MM.1S (cell line): ENCODE results near the gene TNN.

Source experiments
- DNase-seq: peaks from one replicate; pipeline ENCODE4 v3.0.0-alpha.2; 2015
- H2AFZ ChIP-seq: fragments of 300-600 bp; sonication (generic); 2 replicates; pipeline ENCODE4 v1.6.0; 2016; ENCODE audit warnings: antibody characterized with exemption, low read length
- H3F3A ChIP-seq: fragments of 300-600 bp; sonication (generic); 2 replicates; pipeline ENCODE4 v1.6.1; 2016; ENCODE audit warnings: mild to moderate bottlenecking, antibody characterized with exemption, low read length, moderate library complexity, mixed read lengths; ENCODE audit not compliant: insufficient read depth
- H3K27ac ChIP-seq: fragments of 300-600 bp; sonication (generic); 2 replicates; pipeline ENCODE4 v1.5.1; 2016; ENCODE audit warnings: mild to moderate bottlenecking, low read length
- H3K27me3 ChIP-seq: fragments of 300-600 bp; sonication (generic); replicated peaks from 2 replicates; pipeline ENCODE4 v1.6.0; 2016; ENCODE audit warnings: low read length; ENCODE audit not compliant: insufficient read depth
- H3K36me3 ChIP-seq: fragments of 300-600 bp; sonication (generic); replicated peaks from 2 replicates; pipeline ENCODE4 v1.6.1; 2016; ENCODE audit warnings: mild to moderate bottlenecking, low read length, mixed read lengths; ENCODE audit not compliant: insufficient read depth
- H3K4me1 ChIP-seq: fragments of 300-600 bp; sonication (generic); 2 replicates; pipeline ENCODE4 v1.6.1; 2016; ENCODE audit warnings: low read length, mixed read lengths
- H3K4me2 ChIP-seq: fragments of 300-600 bp; sonication (generic); 2 replicates; pipeline ENCODE4 v1.6.0; 2016; ENCODE audit warnings: low read depth, low read length
- H3K4me3 ChIP-seq: fragments of 300-600 bp; sonication (generic); 2 replicates; pipeline ENCODE4 v1.5.1; 2016; ENCODE audit warnings: low read length, mixed read lengths
- H3K79me2 ChIP-seq: fragments of 300-600 bp; sonication (generic); 2 replicates; pipeline ENCODE4 v1.6.1; 2016; ENCODE audit warnings: mixed run types, low read length, mixed read lengths
- H3K9ac ChIP-seq: fragments of 300-600 bp; sonication (generic); 2 replicates; pipeline ENCODE4 v1.6.1; 2016; ENCODE audit warnings: low read length, mixed read lengths
- H3K9me2 ChIP-seq: fragments of 300-600 bp; sonication (generic); replicated peaks from 2 replicates; pipeline ENCODE4 v1.6.1; 2016; ENCODE audit warnings: mild to moderate bottlenecking, low read length, mixed read lengths; ENCODE audit not compliant: insufficient read depth
- H3K9me3 ChIP-seq: fragments of 300-600 bp; sonication (generic); replicated peaks from 2 replicates; pipeline ENCODE4 v1.6.1; 2016; ENCODE audit warnings: mild to moderate bottlenecking, low read length, mixed read lengths; ENCODE audit not compliant: insufficient read depth
- H4K20me1 ChIP-seq: fragments of 300-600 bp; sonication (generic); 2 replicates; pipeline ENCODE4 v1.6.1; 2016; ENCODE audit warnings: mild to moderate bottlenecking, low read length, moderate library complexity, mixed read lengths; ENCODE audit not compliant: insufficient read depth
- EZH2 ChIP-seq: fragments of 300-600 bp; sonication (generic); optimal IDR thresholded peaks from 2 replicates; pipeline ENCODE3; 2017; ENCODE audit warnings: low read depth, mild to moderate bottlenecking, antibody characterized with exemption, low read length, mixed read lengths
- EZH2phosphoT487 ChIP-seq: fragments of 300-600 bp; sonication (generic); IDR thresholded peaks from 2 replicates; pipeline ENCODE4 v1.6.1; 2018; ENCODE audit warnings: antibody characterized with exemption, low read length
- TF ChIP-seq, protein P1 (sequence below): fragments of 300-600 bp; sonication (generic); IDR thresholded peaks from 2 replicates; pipeline ENCODE4 v1.5.1; 2016; ENCODE audit warnings: antibody characterized with exemption, low read length, mixed read lengths

TNN gene

DNA sequence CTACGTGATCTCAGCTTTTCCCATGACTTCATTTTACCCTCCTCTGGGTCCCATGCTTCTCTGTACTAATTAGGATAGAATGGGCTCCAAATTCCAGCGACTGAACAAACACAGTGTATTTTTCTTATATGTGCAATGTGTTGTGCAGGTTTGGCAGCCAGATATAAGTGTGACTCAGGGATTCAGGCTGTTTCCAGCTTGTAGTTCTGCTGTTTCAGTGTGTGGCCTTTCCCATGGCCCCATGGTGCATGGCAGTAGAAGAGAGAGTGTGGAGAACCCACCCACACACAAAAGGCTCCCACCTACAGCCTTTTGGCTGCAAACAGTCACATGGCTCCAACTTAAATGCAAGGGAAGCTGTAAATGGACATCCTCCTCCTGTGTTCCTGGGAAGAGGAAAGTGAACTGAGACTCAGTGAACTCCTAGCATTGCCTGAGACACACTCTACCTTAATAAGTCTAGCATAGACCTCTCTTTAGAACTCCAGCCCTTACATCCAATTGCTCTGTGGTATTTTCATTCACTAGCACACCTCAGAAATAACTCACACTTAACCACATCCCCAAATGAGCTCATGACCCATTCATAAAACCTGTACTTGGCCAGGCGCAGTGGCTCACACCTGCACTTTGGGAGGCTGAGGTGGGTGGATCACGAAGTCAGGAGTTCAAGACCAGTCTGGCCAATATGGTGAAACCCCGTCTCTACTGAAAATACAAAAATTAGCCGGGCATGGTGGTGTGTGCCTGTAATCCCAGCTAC lies 66.2 kb downstream of the TNN start:
- Histone ChIP-seq H3K4me3 (no peak overlapping the region), H3F3A (no peaks in the 10 kb centered on the region), H3K9ac (no peak overlapping the region), H4K20me1 (no peaks in the 10 kb centered on the region), H3K27me3 (no peaks in the 10 kb centered on the region), H3K36me3 (no peaks in the 10 kb centered on the region), H3K4me2 (no peak overlapping the region), H3K9me2 (no peaks in the 10 kb centered on the region), H3K27ac (no peak overlapping the region), H3K4me1 (no peaks in the 10 kb centered on the region), H2AFZ (no peak overlapping the region), H3K9me3 (no peaks in the 10 kb centered on the region), H3K79me2 (no peaks in the 10 kb centered on the region)
- TF ChIP-seq EZH2phosphoT487, result no peak
- TF ChIP-seq EZH2, result no peak
- TF ChIP-seq, protein P1, sequence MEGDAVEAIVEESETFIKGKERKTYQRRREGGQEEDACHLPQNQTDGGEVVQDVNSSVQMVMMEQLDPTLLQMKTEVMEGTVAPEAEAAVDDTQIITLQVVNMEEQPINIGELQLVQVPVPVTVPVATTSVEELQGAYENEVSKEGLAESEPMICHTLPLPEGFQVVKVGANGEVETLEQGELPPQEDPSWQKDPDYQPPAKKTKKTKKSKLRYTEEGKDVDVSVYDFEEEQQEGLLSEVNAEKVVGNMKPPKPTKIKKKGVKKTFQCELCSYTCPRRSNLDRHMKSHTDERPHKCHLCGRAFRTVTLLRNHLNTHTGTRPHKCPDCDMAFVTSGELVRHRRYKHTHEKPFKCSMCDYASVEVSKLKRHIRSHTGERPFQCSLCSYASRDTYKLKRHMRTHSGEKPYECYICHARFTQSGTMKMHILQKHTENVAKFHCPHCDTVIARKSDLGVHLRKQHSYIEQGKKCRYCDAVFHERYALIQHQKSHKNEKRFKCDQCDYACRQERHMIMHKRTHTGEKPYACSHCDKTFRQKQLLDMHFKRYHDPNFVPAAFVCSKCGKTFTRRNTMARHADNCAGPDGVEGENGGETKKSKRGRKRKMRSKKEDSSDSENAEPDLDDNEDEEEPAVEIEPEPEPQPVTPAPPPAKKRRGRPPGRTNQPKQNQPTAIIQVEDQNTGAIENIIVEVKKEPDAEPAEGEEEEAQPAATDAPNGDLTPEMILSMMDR, result no peak
- DNase-seq, result no peak

DNA sequence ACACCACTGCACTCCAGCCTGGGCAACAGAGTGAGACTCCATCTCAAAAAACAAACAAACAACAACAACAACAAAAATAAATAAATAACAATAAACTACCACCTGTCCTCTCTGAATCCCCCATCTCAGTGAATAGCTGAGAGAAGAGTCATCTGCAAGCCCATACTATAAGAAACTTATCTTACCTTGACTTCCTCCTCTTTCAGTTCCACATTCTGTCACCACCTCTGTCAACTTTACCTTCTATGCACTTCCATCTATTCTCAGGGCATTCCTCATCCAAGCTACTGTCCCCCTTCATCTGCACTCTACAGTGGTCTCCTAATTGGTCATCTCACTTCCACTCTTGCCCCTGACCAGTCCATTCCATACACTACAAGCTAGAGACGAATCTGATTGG lies 66.9 kb downstream of the TNN start:
- Histone ChIP-seq H4K20me1 (no peaks in the 10 kb centered on the region), H3K4me3 (no peak overlapping the region), H3K27ac (no peak overlapping the region), H3K79me2 (no peaks in the 10 kb centered on the region), H3K4me1 (no peaks in the 10 kb centered on the region), H3K9ac (no peak overlapping the region), H2AFZ (no peak overlapping the region), H3K9me3 (no peaks in the 10 kb centered on the region), H3K9me2 (no peaks in the 10 kb centered on the region), H3F3A (no peaks in the 10 kb centered on the region), H3K27me3 (no peaks in the 10 kb centered on the region), H3K4me2 (no peak overlapping the region), H3K36me3 (no peaks in the 10 kb centered on the region)
- no peak for TF ChIP-seq EZH2
- no peak for DNase-seq

DNA sequence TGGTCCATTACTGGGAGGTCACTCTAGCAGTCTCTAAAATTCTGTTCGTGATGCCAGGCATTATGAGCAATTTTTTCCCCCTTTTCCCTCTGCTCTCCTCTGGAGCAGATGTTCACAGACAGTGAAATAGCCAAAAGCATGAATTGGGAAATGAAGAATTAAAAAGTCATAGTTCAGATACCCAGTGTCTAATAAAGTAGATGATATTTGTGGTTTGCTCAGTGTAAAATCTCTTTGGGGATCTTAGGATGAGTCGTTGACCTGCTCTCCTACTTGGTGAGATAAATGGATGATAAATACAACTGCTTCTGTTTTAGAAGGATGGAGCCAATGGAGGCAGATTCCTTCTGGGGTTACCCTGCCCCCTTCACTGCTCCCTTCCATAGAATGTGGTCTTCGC lies 68.6 kb downstream of the TNN start:
- DNase-seq, result no peak
- Histone ChIP-seq H3K27ac (no peak overlapping the region), H3K9me2 (no peaks in the 10 kb centered on the region), H3F3A (peaks cover 2% of the 10 kb centered on the region; the same call in 1 of the 2 replicates), H3K9me3 (no peaks in the 10 kb centered on the region), H3K4me2 (no peak overlapping the region), H3K9ac (no peak overlapping the region), H3K27me3 (no peaks in the 10 kb centered on the region), H3K79me2 (no peaks in the 10 kb centered on the region), H3K36me3 (no peaks in the 10 kb centered on the region), H4K20me1 (no peaks in the 10 kb centered on the region), H3K4me1 (peaks cover 6% of the 10 kb centered on the region), H2AFZ (no peak overlapping the region), H3K4me3 (no peak overlapping the region)
- TF ChIP-seq EZH2, result no peak
- TF ChIP-seq, protein P1, result no peak
- no peak for TF ChIP-seq EZH2phosphoT487

DNA sequence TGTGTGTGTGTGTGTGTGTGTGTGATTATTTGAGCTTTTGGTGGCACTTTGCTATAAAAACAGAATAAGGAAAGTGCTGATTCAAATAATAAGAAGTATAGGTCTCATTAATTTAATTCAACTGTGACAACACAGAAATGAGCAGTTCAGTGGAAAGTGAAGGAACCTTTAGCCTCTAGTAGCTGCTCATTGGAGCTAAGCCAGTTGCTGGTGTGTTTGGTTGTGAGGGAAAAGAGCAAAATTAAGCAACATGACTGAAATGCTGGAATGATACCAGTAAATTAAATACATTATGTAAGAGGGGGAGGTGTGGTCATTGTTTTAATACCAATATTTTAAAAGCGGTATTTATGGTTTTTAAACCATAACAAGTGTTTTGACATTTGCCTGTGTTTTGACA lies 69.7 kb downstream of the TNN start:
- DNase-seq, result no peak
- no peaks in the 10 kb centered on the region for H3K9me2 ChIP-seq
- H4K20me1 ChIP-seq, result no peaks in the 10 kb centered on the region

More for the DNA sequence above, 69.7 kb downstream of the TNN start:
- Histone ChIP-seq H3K9me3 (no peaks in the 10 kb centered on the region), H3K27me3 (no peaks in the 10 kb centered on the region), H3K36me3 (no peaks in the 10 kb centered on the region), H3K27ac (no peak overlapping the region), H3K4me2 (no peak overlapping the region), H3K4me3 (no peak overlapping the region), H3K9ac (no peak overlapping the region), H3K4me1 (peaks cover 15% of the 10 kb centered on the region), H2AFZ (no peak overlapping the region), H3F3A (peaks cover 13% of the 10 kb centered on the region), H3K79me2 (no peaks in the 10 kb centered on the region)
- TF ChIP-seq EZH2 (no peak), EZH2phosphoT487 (no peak)
- TF ChIP-seq, protein P1, result no peak
